ENCODE results near the gene CEP85L. TPM values are rescaled to one million over a fixed set of nuclear protein-coding genes. Genes with fewer than 3 reads are reported as not detected.

CEP85L gene
- total RNA-seq, 6 experiments from 2014 or later: 6.6 to 8.8 (median 7.6) TPM

- Mint-ChIP-seq H3K27me3 (ENCODE audit: insufficient read depth) (no peaks in the 10 kb centered on the region), H3K4me1 (ENCODE audit: low read depth) (peaks cover 8% of the 10 kb centered on the region; the same call in 1 of the 2 replicates), H3K4me3 (no peak overlapping the region), H3K27ac (no peak overlapping the region), H3K36me3 (ENCODE audit: low read depth) (peaks cover 37% of the 10 kb centered on the region), H3K9me3 (no peaks in the 10 kb centered on the region)
- TF ChIP-seq CTCF (IDR thresholded peaks at IDR 0.05): no peak
- DNase-seq: no peak
Measured at GRCh38 chr6:118467181-118467580, 184.2 kb downstream of the CEP85L start.

GRCh38 chr6:118464620-118465019 lies 186.8 kb downstream of the CEP85L start:
- Mint-ChIP-seq H3K4me3 (no peak overlapping the region), H3K27ac (no peak overlapping the region), H3K9me3 (no peaks in the 10 kb centered on the region), H3K36me3 (ENCODE audit: low read depth) (peaks cover 32% of the 10 kb centered on the region), H3K4me1 (ENCODE audit: low read depth) (peaks cover 8% of the 10 kb centered on the region; the same call in 1 of the 2 replicates), H3K27me3 (ENCODE audit: insufficient read depth) (no peaks in the 10 kb centered on the region)
- DNase-seq: no peak
- no peak for TF ChIP-seq CTCF (IDR thresholded peaks at IDR 0.05)

- no peak overlapping the region for H3K4me3 Mint-ChIP-seq
- DNase-seq: no peak
- peaks cover 12% of the 10 kb centered on the region for H3K36me3 Mint-ChIP-seq (ENCODE audit: low read depth)
- H3K27ac Mint-ChIP-seq: no peak overlapping the region
- no peak for TF ChIP-seq CTCF (IDR thresholded peaks at IDR 0.05)
- no peaks in the 10 kb centered on the region for H3K4me1 Mint-ChIP-seq (ENCODE audit: low read depth)
- no peaks in the 10 kb centered on the region for H3K27me3 Mint-ChIP-seq (ENCODE audit: insufficient read depth)
- H3K9me3 Mint-ChIP-seq: no peaks in the 10 kb centered on the region
Measured at GRCh38 chr6:118460958-118461470, 190.4 kb downstream of the CEP85L start.

- peaks cover 14% of the 10 kb centered on the region for H3K9me3 Mint-ChIP-seq
- no peak for DNase-seq
- H3K4me3 Mint-ChIP-seq: no peak overlapping the region
- no peaks in the 10 kb centered on the region for H3K27me3 Mint-ChIP-seq (ENCODE audit: insufficient read depth)
- peaks cover 18% of the 10 kb centered on the region for H3K36me3 Mint-ChIP-seq (ENCODE audit: low read depth)
- H3K4me1 Mint-ChIP-seq (ENCODE audit: low read depth): no peaks in the 10 kb centered on the region
- no peak overlapping the region for H3K27ac Mint-ChIP-seq
- TF ChIP-seq CTCF (IDR thresholded peaks at IDR 0.05): no peak
Measured at GRCh38 chr6:118456982-118457381, 194.4 kb downstream of the CEP85L start.

GRCh38 chr6:118451839-118452238 lies 199.6 kb downstream of the CEP85L start:
- Mint-ChIP-seq H3K27ac (no peak overlapping the region), H3K4me1 (ENCODE audit: low read depth) (no peaks in the 10 kb centered on the region), H3K36me3 (ENCODE audit: low read depth) (peaks cover 20% of the 10 kb centered on the region), H3K27me3 (ENCODE audit: insufficient read depth) (no peaks in the 10 kb centered on the region), H3K9me3 (peaks cover 39% of the 10 kb centered on the region), H3K4me3 (no peak overlapping the region)
- no peak for TF ChIP-seq CTCF (IDR thresholded peaks at IDR 0.05)
- no peak for DNase-seq

GRCh38 chr6:118444796-118445195 lies 206.6 kb downstream of the CEP85L start:
- Mint-ChIP-seq H3K27ac (no peak overlapping the region), H3K9me3 (peaks cover 24% of the 10 kb centered on the region), H3K27me3 (ENCODE audit: insufficient read depth) (no peaks in the 10 kb centered on the region), H3K4me1 (ENCODE audit: low read depth) (no peaks in the 10 kb centered on the region), H3K4me3 (no peak overlapping the region), H3K36me3 (ENCODE audit: low read depth) (peaks cover 8% of the 10 kb centered on the region)
- DNase-seq: no peak
- TF ChIP-seq CTCF (IDR thresholded peaks at IDR 0.05): no peak
